NCI-H226 (cell line): ENCODE measurements around the gene ZG16.
"Not testable (repeated sequence)": the region's sequence is repeated elsewhere in the genome, so short reads cannot be mapped to it uniquely, and the experiment has no call there.

ENCODE experiments used
- DNase-seq: peaks from one replicate; pipeline ENCODE4 v3.0.0-alpha.2; 2015

The ZG16 gene

GRCh38 chr16:29753516-29753915, 24.5 kb upstream of the ZG16 start:
- DNase-seq: no peak

GRCh38 chr16:29756654-29757053, 21.4 kb upstream of the ZG16 start:
- no peak for DNase-seq

- not testable (repeated sequence) for DNase-seq
Observed at GRCh38 chr16:29757086-29757485, 21.0 kb upstream of the ZG16 start.

GRCh38 chr16:29757950-29758466, 20.0 kb upstream of the ZG16 start:
- DNase-seq: peak; percentile 24

GRCh38 chr16:29760567-29761279, 17.3 kb upstream of the ZG16 start:
- no peak for DNase-seq

- DNase-seq: not testable (repeated sequence)
Observed at GRCh38 chr16:29761280-29761651, 16.8 kb upstream of the ZG16 start.

- DNase-seq: no peak
Observed at GRCh38 chr16:29761882-29762281, 16.2 kb upstream of the ZG16 start.

- no peak for DNase-seq
Observed at GRCh38 chr16:29763326-29763725, 14.7 kb upstream of the ZG16 start.

- no peak for DNase-seq
Observed at GRCh38 chr16:29765167-29766032, 12.7 kb upstream of the ZG16 start.

GRCh38 chr16:29766571-29766970, 11.5 kb upstream of the ZG16 start:
- DNase-seq: no peak

- DNase-seq: no peak
Observed at GRCh38 chr16:29767062-29767461, 11.0 kb upstream of the ZG16 start.

- DNase-seq: no peak
Observed at GRCh38 chr16:29769507-29769906, 8.5 kb upstream of the ZG16 start.

- DNase-seq: no peak
Observed at GRCh38 chr16:29770250-29770929, 7.7 kb upstream of the ZG16 start.

- DNase-seq: not testable (repeated sequence)
Observed at GRCh38 chr16:29772330-29772729, 5.7 kb upstream of the ZG16 start.

GRCh38 chr16:29774730-29775129, 3.3 kb upstream of the ZG16 start:
- DNase-seq: no peak

- DNase-seq: peak; percentile 93
Observed at GRCh38 chr16:29775742-29776408, 2.2 kb upstream of the ZG16 start.

GRCh38 chr16:29779474-29779873, 1.4 kb downstream of the ZG16 start:
- DNase-seq: peak; percentile 76

- peak; percentile 60 for DNase-seq
Observed at GRCh38 chr16:29783094-29783953, 5.3 kb downstream of the ZG16 start.

GRCh38 chr16:29784157-29784556, 6.1 kb downstream of the ZG16 start:
- no peak for DNase-seq

GRCh38 chr16:29784901-29785500, 6.9 kb downstream of the ZG16 start:
- DNase-seq: no peak

- not testable (repeated sequence) for DNase-seq
Observed at GRCh38 chr16:29787155-29787554, 9.1 kb downstream of the ZG16 start.
